Mesenteric fat pad (tissue), 1 donor: ENCODE data around the gene POLR3C. TPM values are rescaled to one million over a fixed set of nuclear protein-coding genes. Genes with fewer than 3 reads are reported as not detected.
"Not testable (repeated sequence)": the region's sequence is repeated elsewhere in the genome, so short reads cannot be mapped to it uniquely, and the experiment has no call there.

Experiments used
- DNase-seq: peaks from one replicate; pipeline ENCODE4 v3.0.0-alpha.2; 2020; ENCODE audit warnings: low spot score
- total RNA-seq: library from RNA; stranded (reverse); fragmentation: NEBNext Ultra II Directional; extraction: Animal tissue kit (Norgen Biotek cat#: 25700); gene quantifications from one replicate; pipeline ENCODE4 v1.2.1, GENCODE V29; 2021
- donor health status: DM: yes; HTN: yes; CAD: no.

POLR3C gene
- total RNA-seq, 1 donor from 2014 or later, result 26.6 TPM

GRCh38 chr1:145822779-145823331 is 1.1 kb upstream of the POLR3C start:
- not testable (repeated sequence) for DNase-seq

GRCh38 chr1:145824499-145824842 is 471 bp downstream of the POLR3C start:
- no peak for DNase-seq

GRCh38 chr1:145826030-145826429 is 2.0 kb downstream of the POLR3C start:
- no peak for DNase-seq

- DNase-seq, result no peak
These were observed 4.0 kb downstream of the POLR3C start for GRCh38 chr1:145827966-145828365.

- DNase-seq, result no peak
These were observed 4.5 kb downstream of the POLR3C start for GRCh38 chr1:145828367-145829026.

GRCh38 chr1:145830810-145831209 is 6.8 kb downstream of the POLR3C start:
- DNase-seq, result not testable (repeated sequence)

- DNase-seq, result no peak
These were observed 13.7 kb downstream of the POLR3C start for GRCh38 chr1:145837656-145838055.

- no peak for DNase-seq
These were observed 19.0 kb downstream of the POLR3C start for GRCh38 chr1:145843031-145843430.

GRCh38 chr1:145845144-145845513 is 21.1 kb downstream of the POLR3C start:
- no peak for DNase-seq

GRCh38 chr1:145845514-145846161 is 21.6 kb downstream of the POLR3C start, which contains the start of gene NUDT17:
Gene NUDT17 (plus strand): TSS chr1:145845630. CDS start chr1:145845641, 11 bp downstream.
- no peak for DNase-seq

GRCh38 chr1:145846201-145846612 is 22.2 kb downstream of the POLR3C start:
- DNase-seq, result no peak

GRCh38 chr1:145847827-145848226 is 23.8 kb downstream of the POLR3C start:
- no peak for DNase-seq

- no peak for DNase-seq
These were observed 25.6 kb downstream of the POLR3C start for GRCh38 chr1:145849356-145850160.

- DNase-seq, result no peak
These were observed 31.5 kb downstream of the POLR3C start for GRCh38 chr1:145855426-145855948.

GRCh38 chr1:145857170-145857569 is 33.2 kb downstream of the POLR3C start:
- no peak for DNase-seq

GRCh38 chr1:145858238-145858900 is 34.4 kb downstream of the POLR3C start:
- DNase-seq, result no peak

- DNase-seq, result peak; percentile 98
These were observed 35.0 kb downstream of the POLR3C start, which contains the start of gene PIAS3 for GRCh38 chr1:145858901-145859490. Gene PIAS3 (minus strand): TSS chr1:145859081. CDS start chr1:145858990, 91 bp downstream.

GRCh38 chr1:145859491-145860023 is 35.6 kb downstream of the POLR3C start:
- peak; percentile 96 for DNase-seq

GRCh38 chr1:145863282-145864018 is 39.5 kb downstream of the POLR3C start:
- no peak for DNase-seq
